ENCODE measurements around the gene CLDN19. TPM values are rescaled to one million over a fixed set of nuclear protein-coding genes. Genes with fewer than 3 reads are reported as not detected.

Gene CLDN19
- total RNA-seq, 1 donor from 2014 or later: 0.19 TPM

GRCh38 chr1:42735477-42736105 is 4.4 kb downstream of the CLDN19 start:
- Histone ChIP-seq H3K9ac (no peak overlapping the region), H4K20me1 (ENCODE audit: low read depth) (no peaks in the 10 kb centered on the region), H3K36me3 (no peaks in the 10 kb centered on the region), H2AFZ (replicated peaks) (no peak overlapping the region), H3K4me1 (peaks cover 12% of the 10 kb centered on the region), H3K79me2 (ENCODE audit: low read depth) (no peaks in the 10 kb centered on the region), H3K4me3 (no peak overlapping the region), H3K27me3 (no peaks in the 10 kb centered on the region), H3K27ac (no peak overlapping the region), H3K9me3 (ENCODE audit: low read depth) (no peaks in the 10 kb centered on the region), H3K4me2 (no peak overlapping the region), H3F3A (ENCODE audit: low read depth) (peaks cover 15% of the 10 kb centered on the region)
- Mint-ChIP-seq H3K4me1 (peaks cover 18% of the 10 kb centered on the region), H3K27ac (no peak overlapping the region), H3K27me3 (ENCODE audit: insufficient read depth, low read depth) (peaks cover 5% of the 10 kb centered on the region), H3K36me3 (no peaks in the 10 kb centered on the region), H3K9me3 (peaks cover 3% of the 10 kb centered on the region), H3K4me3 (no peak overlapping the region)
- DNase-seq (ENCODE audit: low spot score): no peak
- TF ChIP-seq CTCF (IDR thresholded peaks at IDR 0.05) (no peak), EZH2 (IDR thresholded peaks at IDR 0.05) (no peak), EZH2phosphoT487 (IDR thresholded peaks at IDR 0.05) (no peak)

- H3K9me3 ChIP-seq (ENCODE audit: low read depth): no peaks in the 10 kb centered on the region
These were observed 5.0 kb downstream of the CLDN19 start for GRCh38 chr1:42735056-42735455.

GRCh38 chr1:42734201-42735035 is 5.6 kb downstream of the CLDN19 start:
- H3K9me3 ChIP-seq (ENCODE audit: low read depth): no peaks in the 10 kb centered on the region
- no peak for DNase-seq (ENCODE audit: low spot score)
- no peaks in the 10 kb centered on the region for H3K27me3 ChIP-seq
- Mint-ChIP-seq H3K36me3 (no peaks in the 10 kb centered on the region), H3K4me1 (peaks cover 10% of the 10 kb centered on the region), H3K9me3 (peaks cover 3% of the 10 kb centered on the region), H3K27me3 (ENCODE audit: insufficient read depth, low read depth) (peaks cover 3% of the 10 kb centered on the region), H3K4me3 (no peak overlapping the region), H3K27ac (peak overlapping the region; percentile 28)
- no peak overlapping the region for H3K27ac ChIP-seq
- H3K4me2 ChIP-seq: no peak overlapping the region
- no peak overlapping the region for H3K9ac ChIP-seq
- H2AFZ ChIP-seq (replicated peaks): no peak overlapping the region
- H3K36me3 ChIP-seq: no peaks in the 10 kb centered on the region
- H3K79me2 ChIP-seq (ENCODE audit: low read depth): no peaks in the 10 kb centered on the region
- H3K4me1 ChIP-seq: peaks cover under 1% of the 10 kb centered on the region
- TF ChIP-seq CTCF (IDR thresholded peaks at IDR 0.05): no peak
- TF ChIP-seq EZH2phosphoT487 (IDR thresholded peaks at IDR 0.05): no peak
- no peak for TF ChIP-seq EZH2 (IDR thresholded peaks at IDR 0.05)
- H3F3A ChIP-seq (ENCODE audit: low read depth): peaks cover 3% of the 10 kb centered on the region
- no peak overlapping the region for H3K4me3 ChIP-seq
- no peaks in the 10 kb centered on the region for H4K20me1 ChIP-seq (ENCODE audit: low read depth)

More at GRCh38 chr1:42735056-42735455, 5.0 kb downstream of the CLDN19 start:
- DNase-seq (ENCODE audit: low spot score): no peak
- peaks cover 3% of the 10 kb centered on the region for H3K27me3 Mint-ChIP-seq (ENCODE audit: insufficient read depth, low read depth)
- peaks cover 3% of the 10 kb centered on the region for H3K9me3 Mint-ChIP-seq
- H3K4me1 Mint-ChIP-seq: peaks cover 15% of the 10 kb centered on the region
- TF ChIP-seq EZH2 (IDR thresholded peaks at IDR 0.05) (no peak), EZH2phosphoT487 (IDR thresholded peaks at IDR 0.05) (no peak), CTCF (IDR thresholded peaks at IDR 0.05) (no peak)
- Histone ChIP-seq H3K27me3 (no peaks in the 10 kb centered on the region), H4K20me1 (ENCODE audit: low read depth) (no peaks in the 10 kb centered on the region), H3K4me3 (no peak overlapping the region), H3K4me1 (peaks cover 7% of the 10 kb centered on the region), H3K36me3 (no peaks in the 10 kb centered on the region), H2AFZ (replicated peaks) (no peak overlapping the region), H3K79me2 (ENCODE audit: low read depth) (no peaks in the 10 kb centered on the region), H3F3A (ENCODE audit: low read depth) (peaks cover 9% of the 10 kb centered on the region), H3K9ac (no peak overlapping the region), H3K4me2 (no peak overlapping the region), H3K27ac (no peak overlapping the region)
- H3K4me3 Mint-ChIP-seq: no peak overlapping the region
- H3K36me3 Mint-ChIP-seq: no peaks in the 10 kb centered on the region
- H3K27ac Mint-ChIP-seq: peak overlapping the region; percentile 28

Data from neural progenitor cell (in vitro differentiated cells).